GM12891 (cell line): ENCODE results near the gene CHCHD4.

Source experiments
- PAX5 ChIP-seq: IDR thresholded peaks from 2 replicates; pipeline ENCODE4 v1.6.1; 2011; ENCODE audit warnings: low read length, moderate library complexity, mild to moderate bottlenecking; ENCODE audit not compliant: insufficient read depth, severe bottlenecking
- POLR2A ChIP-seq: IDR thresholded peaks from 2 replicates; pipeline ENCODE4 v1.6.1; 2011; ENCODE audit warnings: low read depth, low read length, control low read depth
- POLR2AphosphoS5 ChIP-seq: IDR thresholded peaks from 2 replicates; pipeline ENCODE4 v1.6.1; 2011; ENCODE audit warnings: low read depth, low read length, control low read depth
- SPI1 ChIP-seq: IDR thresholded peaks from 2 replicates; pipeline ENCODE4 v1.6.1; 2011; ENCODE audit warnings: low read depth, low read length, control low read depth
- TAF1 ChIP-seq: IDR thresholded peaks from 2 replicates; pipeline ENCODE4 v1.6.1; 2011; ENCODE audit warnings: low read depth, low read length, control low read depth

DNA sequence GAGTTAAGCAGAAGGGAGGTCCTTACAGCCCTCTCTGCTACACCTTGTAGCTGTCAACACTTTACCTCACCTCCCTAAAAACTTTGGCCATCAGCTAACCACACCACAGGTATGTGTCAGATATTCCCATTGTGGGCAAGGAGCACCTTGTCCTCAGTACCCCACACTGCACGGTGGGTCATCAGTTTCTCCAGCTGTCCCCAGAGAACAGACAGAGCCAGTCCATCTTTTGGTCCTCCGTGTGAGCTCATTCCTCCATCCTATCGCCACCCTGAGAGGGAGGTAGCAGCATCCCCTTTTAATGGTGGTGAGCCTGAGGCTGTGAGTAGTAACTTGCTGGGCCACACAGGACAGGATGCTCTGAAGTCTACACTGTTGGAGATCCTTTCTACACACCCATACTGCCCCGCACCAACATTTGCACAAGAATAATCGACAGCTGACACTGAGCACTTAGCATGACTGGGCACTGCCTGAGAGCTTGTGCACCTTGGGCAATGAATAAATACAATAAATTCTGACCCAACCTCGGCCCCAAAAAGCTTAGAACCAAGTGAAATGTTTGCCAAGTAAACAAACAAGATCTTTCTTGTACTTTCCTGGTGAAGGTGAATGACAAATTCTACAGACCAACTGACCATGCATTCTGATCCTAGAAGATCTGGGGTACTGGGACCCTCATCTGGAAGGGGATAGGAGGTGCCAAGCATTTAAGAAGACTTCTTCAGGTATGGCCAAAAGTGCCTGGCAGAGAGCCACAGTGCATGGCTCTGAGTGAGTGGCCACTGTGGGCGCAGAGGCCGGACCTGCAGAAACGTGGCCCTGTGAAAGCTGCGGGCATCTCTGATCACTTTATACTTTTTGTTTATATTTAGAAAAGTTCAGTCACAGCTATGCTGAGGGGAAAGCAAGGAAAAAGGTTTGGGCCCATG is 6.9 kb downstream of the CHCHD4 start:
- no peak for TF ChIP-seq POLR2AphosphoS5
- no peak for TF ChIP-seq TAF1
- no peak for TF ChIP-seq POLR2A
- TF ChIP-seq SPI1: no peak
- TF ChIP-seq PAX5: no peak
